ENCODE results near the gene ESRRG. TPM values are rescaled to one million over a fixed set of nuclear protein-coding genes. Genes with fewer than 3 reads are reported as not detected.

The ESRRG gene
- total and polyA plus RNA-seq, 2 of the 8 experiments (the other 6 are each of a cell fraction or from before 2014, with no cell fraction given), result 0.59 to 1.4 TPM

GRCh38 chr1:216478238-216478637 is 245.0 kb downstream of the ESRRG start:
- no peak overlapping the region; the same call in 1 of the 2 replicates for H2AFZ ChIP-seq (ENCODE audit: low read length)
- no peaks in the 10 kb centered on the region for H3K79me2 ChIP-seq (ENCODE audit: control insufficient read depth in 1 of 2, insufficient read depth in 2 of 2, low read length in 2 of 2)
- H3K9me3 ChIP-seq (ENCODE audit: insufficient read depth in 2 of 2, low read depth in 1 of 2, low read length in 1 of 2), result no peaks in the 10 kb centered on the region
- no peak overlapping the region for H3K9ac ChIP-seq (replicated peaks in 1 of 4; ENCODE audit: extremely low read depth in 1 of 4, low read depth in 3 of 4, low read length in 3 of 4)
- no peak overlapping the region for H3K23ac ChIP-seq (ENCODE audit: insufficient read length)
- POLR2A ChIA-PET (ENCODE audit: partially characterized antibody), result no interaction called here
- no peak overlapping the region for H2BK120ac ChIP-seq (replicated peaks; ENCODE audit: low read depth, low read length)
- no peaks in the 10 kb centered on the region for H4K20me1 ChIP-seq (replicated peaks in 1 of 2; ENCODE audit: control insufficient read depth in 1 of 2, insufficient read depth in 2 of 2, low read length in 2 of 2)
- H4K8ac ChIP-seq (ENCODE audit: extremely low read depth, insufficient read depth, low read length), result no peak overlapping the region
- no peak overlapping the region for H4K91ac ChIP-seq (replicated peaks; ENCODE audit: insufficient read length, low read length)
- WGBS, 2 experiments (ENCODE audit: extremely low coverage in 1 of 2, insufficient coverage in 1 of 2, insufficient read length in 1 of 2, insufficient replicate concordance in 2 of 2, low coverage in 1 of 2, low lambda C conversion rate in 2 of 2, missing lambda C conversion rate in 1 of 2), result 94% methylated on average over 8 of the region's 8 CpGs; no CpG with 5 or more reads in 1 of the 2 experiments
- H3K27me3 ChIP-seq (replicated peaks in 1 of 4; ENCODE audit: control insufficient read depth in 3 of 4, extremely low read depth in 1 of 4, insufficient read depth in 3 of 4, low read length in 3 of 4), result no peaks in the 10 kb centered on the region
- H2BK20ac ChIP-seq (ENCODE audit: low read length), result no peak overlapping the region
- CTCF ChIA-PET (ENCODE audit: partially characterized antibody), result no interaction called here
- H3K23me2 ChIP-seq (ENCODE audit: low read depth, low read length), result no peaks in the 10 kb centered on the region
- no peak overlapping the region for H3K18ac ChIP-seq (ENCODE audit: extremely low read depth, low read length)
- DNase-seq (ENCODE audit: low read depth in 1 of 2, low spot score in 2 of 2) (no peak), FAIRE-seq (no peak)
- H3K56ac ChIP-seq (replicated peaks; ENCODE audit: insufficient read length, low read depth, low read length), result no peak overlapping the region
- H3K4ac ChIP-seq (replicated peaks; ENCODE audit: insufficient read length, low read depth, low read length), result no peak overlapping the region
- H3K79me1 ChIP-seq (ENCODE audit: low read depth, low read length), result no peaks in the 10 kb centered on the region
- H3K27ac ChIP-seq (ENCODE audit: low read depth, low read length), result no peak overlapping the region
- H2BK12ac ChIP-seq (ENCODE audit: low read depth, low read length), result no peak overlapping the region
- no peak for TF ChIP-seq KDM5A (IDR thresholded peaks at IDR 0.05; ENCODE audit: low read length)
- no peak for TF ChIP-seq ZNF274 (IDR thresholded peaks at IDR 0.05; ENCODE audit: borderline replicate concordance, extremely low read depth, low read length)
- TF ChIP-seq CBX8 (IDR thresholded peaks at IDR 0.05; ENCODE audit: borderline replicate concordance, low read depth, low read length), result no peak
- TF ChIP-seq ASH2L (IDR thresholded peaks at IDR 0.05; ENCODE audit: low read length), result no peak
- no peak for TF ChIP-seq CHD2 (IDR thresholded peaks at IDR 0.05; ENCODE audit: low read length)
- no peak overlapping the region for H4K5ac ChIP-seq (ENCODE audit: insufficient read length, low read depth, low read length)
- no peak overlapping the region for H2AK5ac ChIP-seq (ENCODE audit: low read depth, low read length)
- no peak overlapping the region for H3K4me3 ChIP-seq (ENCODE audit: extremely low read depth in 1 of 4, insufficient read depth in 2 of 4, low read depth in 3 of 4, low read length in 4 of 4)
- H3K4me1 ChIP-seq (replicated peaks in 1 of 4; ENCODE audit: control insufficient read depth in 3 of 4, insufficient read depth in 4 of 4, low read length in 3 of 4), result no peaks in the 10 kb centered on the region
- no peak overlapping the region for H2BK15ac ChIP-seq (ENCODE audit: low read length)
- no peak overlapping the region for H2BK5ac ChIP-seq (ENCODE audit: low read depth, low read length)
- H3K4me2 ChIP-seq (ENCODE audit: insufficient read depth in 1 of 2, low read depth in 2 of 2, low read length in 2 of 2), result no peak overlapping the region
- no peaks in the 10 kb centered on the region for H3K36me3 ChIP-seq (ENCODE audit: control insufficient read depth in 2 of 4, insufficient read depth in 4 of 4, low read length in 3 of 4)
- H3K14ac ChIP-seq (ENCODE audit: insufficient read length), result no peak overlapping the region

All from H1 (cell line).